PC-9 (cell line): ENCODE data around the gene GLCE. TPM values are rescaled to one million over a fixed set of nuclear protein-coding genes. Genes with fewer than 3 reads are reported as not detected.
"Not testable (repeated sequence)": the region's sequence is repeated elsewhere in the genome, so short reads cannot be mapped to it uniquely, and the experiment has no call there.

ENCODE experiments used
- BruUV-seq: library from RNA; stranded (reverse); fragments of 400-500 nt; replicated peaks from 2 replicates; lab custom pipeline; 2021; lab: Mats Ljungman, UMichigan
- CTCF ChIA-PET: fragments of 300-600 bp; sonication (Branson Sonifier 250); formaldehyde crosslinking; loops from one replicate; lab custom pipeline; 2022; ENCODE audit warnings: antibody characterized with exemption; lab: Charles Lee
- POLR2A ChIA-PET: fragments of 300-600 bp; sonication (Branson Sonifier 250); formaldehyde crosslinking; loops from one replicate; lab custom pipeline; 2022; ENCODE audit warnings: antibody characterized with exemption; ENCODE audit not compliant: unreplicated experiment; lab: Charles Lee
- DNase-seq, 2 experiments: peaks; one replicate each; pipeline versions ENCODE4 v3.0.0 to v3.0.0-alpha.2; 2015 to 2022; ENCODE audit warnings: mixed read lengths in 1 of 2
- H2AFZ ChIP-seq: fragments of 200-600 bp; sonication (generic); 2 replicates; pipeline ENCODE4 v1.8.1; 2017; ENCODE audit warnings: antibody characterized with exemption
- H3F3A ChIP-seq: fragments of 200-600 bp; sonication (generic); 2 replicates; pipeline ENCODE4 v1.8.1; 2017; ENCODE audit warnings: antibody characterized with exemption, mild to moderate bottlenecking, low read depth; ENCODE audit not compliant: insufficient read depth
- H3K27ac ChIP-seq: fragments of 200-600 bp; sonication (generic); 2 replicates; pipeline ENCODE4 v1.6.1; 2016; ENCODE audit warnings: mixed run types
- H3K27me3 ChIP-seq: fragments of 200-600 bp; sonication (generic); 2 replicates; pipeline ENCODE4 v1.6.1; 2016; ENCODE audit warnings: low read depth, mixed run types; ENCODE audit not compliant: insufficient read depth
- H3K36me3 ChIP-seq: fragments of 200-600 bp; sonication (generic); 2 replicates; pipeline ENCODE4 v1.6.1; 2016; ENCODE audit warnings: low read depth, mixed run types
- H3K4me1 ChIP-seq: fragments of 200-600 bp; sonication (generic); replicated peaks from 2 replicates; pipeline ENCODE4 v1.6.1; 2016; ENCODE audit warnings: mixed run types; ENCODE audit not compliant: insufficient read depth
- H3K4me2 ChIP-seq: fragments of 200-600 bp; sonication (generic); 2 replicates; pipeline ENCODE4 v1.6.1; 2017; ENCODE audit warnings: mixed run types
- H3K4me3 ChIP-seq: fragments of 200-600 bp; sonication (generic); 2 replicates; pipeline ENCODE4 v1.6.1; 2016; ENCODE audit warnings: mixed run types
- H3K79me2 ChIP-seq: fragments of 200-600 bp; sonication (generic); 2 replicates; pipeline ENCODE4 v1.6.1; 2017; ENCODE audit warnings: low read depth, mixed run types
- H3K9me2 ChIP-seq: fragments of 200-600 bp; sonication (generic); 2 replicates; pipeline ENCODE4 v1.8.1; 2017; ENCODE audit warnings: mild to moderate bottlenecking; ENCODE audit not compliant: insufficient read depth
- H3K9me3 ChIP-seq: fragments of 200-600 bp; sonication (generic); 2 replicates; pipeline ENCODE4 v1.8.1; 2016; ENCODE audit warnings: low read depth; ENCODE audit not compliant: insufficient read depth
- H4K20me1 ChIP-seq: fragments of 200-600 bp; sonication (generic); 2 replicates; pipeline ENCODE4 v1.8.1; 2017; ENCODE audit not compliant: insufficient read depth
- EZH2 ChIP-seq: fragments of 200-600 bp; sonication (generic); IDR thresholded peaks from 2 replicates; pipeline ENCODE4 v1.8.0; 2017; ENCODE audit warnings: antibody characterized with exemption, low read depth
- intact Hi-C: fragments of 100-400 bp; cut with micrococcal nuclease; formaldehyde crosslinking; loops from one replicate; pipeline ENCODE4 v1.10.0; 2022; ENCODE audit not compliant: unreplicated experiment
- total RNA-seq: library from RNA; stranded (reverse); gene quantifications from 2 replicates; pipeline ENCODE4 v1.2.3, GENCODE V29; 2021
- TF ChIP-seq, protein P1 (sequence below): fragments of 200-600 bp; sonication (generic); conservative IDR thresholded peaks from 2 replicates; pipeline ENCODE4 v1.6.1; 2017; ENCODE audit warnings: mixed run types, antibody characterized with exemption, mild to moderate bottlenecking, moderate library complexity

GLCE gene
- total RNA-seq, 1 experiment from 2014 or later, result 31.3 TPM

DNA sequence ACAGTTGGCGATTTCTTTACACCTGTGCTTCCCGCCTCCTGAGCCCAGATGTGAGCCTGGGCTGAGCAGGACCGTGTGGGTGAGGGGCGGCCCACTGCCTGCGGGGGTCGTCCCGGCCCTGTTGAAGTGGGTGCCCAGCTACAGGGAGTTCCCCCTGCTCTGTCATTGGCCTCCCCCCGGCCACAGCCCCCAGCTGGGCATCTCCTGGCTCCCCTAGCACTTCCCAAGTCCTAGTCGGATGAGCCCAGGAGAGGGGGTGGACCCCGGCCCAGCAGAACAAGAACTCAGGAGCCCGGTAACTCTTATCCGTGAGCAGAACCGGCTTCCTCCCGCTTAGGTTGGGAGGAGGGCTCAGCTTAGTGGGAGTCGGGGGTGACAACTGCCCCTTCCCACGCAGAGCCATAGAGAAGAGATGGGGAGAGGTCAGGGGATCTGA is 139.0 kb downstream of the GLCE start:
- Histone ChIP-seq H3K9me3 (no peaks in the 10 kb centered on the region), H3K27me3 (0 out of 2 replicates have a peak, but pooled peaks cover 5% of the 10 kb centered on the region), H4K20me1 (no peaks in the 10 kb centered on the region), H3K4me1 (peaks cover 14% of the 10 kb centered on the region), H3K79me2 (no peaks in the 10 kb centered on the region), H3K9me2 (no peaks in the 10 kb centered on the region), H3K27ac (no peak overlapping the region), H2AFZ (peak overlapping the region; percentile 82; the same call in 1 of the 2 replicates), H3K4me3 (peak overlapping the region; percentile 58; the same call in 1 of the 2 replicates), H3K4me2 (peak overlapping the region; percentile 72), H3K36me3 (no peaks in the 10 kb centered on the region), H3F3A (no peaks in the 10 kb centered on the region)
- intact Hi-C loops, result loop anchor here (2.0 kb wide), 1 partner anchor 91 kb away; no protein-coding TSS in a partner anchor
- no peak for DNase-seq
- POLR2A ChIA-PET, result no interaction called here
- no TSS peak for BruUV-seq
- TF ChIP-seq, protein P1, sequence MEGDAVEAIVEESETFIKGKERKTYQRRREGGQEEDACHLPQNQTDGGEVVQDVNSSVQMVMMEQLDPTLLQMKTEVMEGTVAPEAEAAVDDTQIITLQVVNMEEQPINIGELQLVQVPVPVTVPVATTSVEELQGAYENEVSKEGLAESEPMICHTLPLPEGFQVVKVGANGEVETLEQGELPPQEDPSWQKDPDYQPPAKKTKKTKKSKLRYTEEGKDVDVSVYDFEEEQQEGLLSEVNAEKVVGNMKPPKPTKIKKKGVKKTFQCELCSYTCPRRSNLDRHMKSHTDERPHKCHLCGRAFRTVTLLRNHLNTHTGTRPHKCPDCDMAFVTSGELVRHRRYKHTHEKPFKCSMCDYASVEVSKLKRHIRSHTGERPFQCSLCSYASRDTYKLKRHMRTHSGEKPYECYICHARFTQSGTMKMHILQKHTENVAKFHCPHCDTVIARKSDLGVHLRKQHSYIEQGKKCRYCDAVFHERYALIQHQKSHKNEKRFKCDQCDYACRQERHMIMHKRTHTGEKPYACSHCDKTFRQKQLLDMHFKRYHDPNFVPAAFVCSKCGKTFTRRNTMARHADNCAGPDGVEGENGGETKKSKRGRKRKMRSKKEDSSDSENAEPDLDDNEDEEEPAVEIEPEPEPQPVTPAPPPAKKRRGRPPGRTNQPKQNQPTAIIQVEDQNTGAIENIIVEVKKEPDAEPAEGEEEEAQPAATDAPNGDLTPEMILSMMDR, result no peak
- TF ChIP-seq EZH2, result no peak
- CTCF ChIA-PET, result no interaction called here

DNA sequence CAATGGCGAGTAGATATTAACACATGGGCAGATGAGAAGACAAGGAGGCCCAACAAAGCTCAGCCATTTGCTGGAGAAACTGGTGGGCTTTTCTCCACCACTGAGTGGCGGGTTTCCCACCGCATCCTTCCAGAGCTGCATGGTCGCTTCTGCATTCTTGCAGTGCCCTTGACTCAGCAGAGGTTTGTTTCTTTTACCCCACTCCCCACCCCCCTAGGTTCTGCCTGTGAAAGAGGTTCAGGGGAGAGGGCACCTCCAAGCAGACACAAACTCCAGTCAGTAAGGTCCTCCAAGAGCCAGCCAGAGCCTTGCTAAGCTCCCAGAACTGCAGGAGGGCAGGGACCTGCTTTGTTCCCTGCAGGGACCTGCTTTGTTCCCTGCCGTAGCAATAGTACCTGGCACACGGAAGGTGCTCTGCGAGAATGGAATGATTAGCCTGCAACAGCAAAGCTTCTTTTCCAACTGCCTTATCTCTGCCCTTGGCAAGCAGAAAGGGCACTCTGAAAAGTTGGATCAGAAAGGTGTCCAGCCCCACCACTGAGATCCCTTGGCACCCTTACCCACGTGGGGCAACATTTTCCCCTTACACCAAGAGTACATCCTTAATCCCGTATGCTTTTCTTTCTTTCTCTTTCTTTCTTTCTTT is 139.6 kb downstream of the GLCE start:
- no TSS peak for BruUV-seq
- no peaks in the 10 kb centered on the region for H3K36me3 ChIP-seq
- peak in 1 of 2 experiments; percentile 9 for DNase-seq
- no peak for TF ChIP-seq EZH2
- TF ChIP-seq, protein P1, result no peak
- H3K9me3 ChIP-seq, result no peaks in the 10 kb centered on the region
- H3K9me2 ChIP-seq, result no peaks in the 10 kb centered on the region
- 0 out of 2 replicates have a peak, but pooled peaks cover 5% of the 10 kb centered on the region for H3K27me3 ChIP-seq
- no peak overlapping the region for H2AFZ ChIP-seq
- POLR2A ChIA-PET, result no interaction called here
- intact Hi-C loops, result loop anchor here (2.0 kb wide), 1 partner anchor 91 kb away; no protein-coding TSS in a partner anchor
- no peak overlapping the region for H3K27ac ChIP-seq
- no peaks in the 10 kb centered on the region for H3K79me2 ChIP-seq
- no peak overlapping the region for H3K4me3 ChIP-seq
- peaks cover 15% of the 10 kb centered on the region for H3K4me1 ChIP-seq
- no peaks in the 10 kb centered on the region for H4K20me1 ChIP-seq
- no peak overlapping the region for H3K4me2 ChIP-seq
- H3F3A ChIP-seq, result no peaks in the 10 kb centered on the region
- CTCF ChIA-PET, result interaction anchor here (0.6 kb wide), 1 partner anchor 22 kb away, joined by 16 read pairs; no protein-coding TSS in a partner anchor

DNA sequence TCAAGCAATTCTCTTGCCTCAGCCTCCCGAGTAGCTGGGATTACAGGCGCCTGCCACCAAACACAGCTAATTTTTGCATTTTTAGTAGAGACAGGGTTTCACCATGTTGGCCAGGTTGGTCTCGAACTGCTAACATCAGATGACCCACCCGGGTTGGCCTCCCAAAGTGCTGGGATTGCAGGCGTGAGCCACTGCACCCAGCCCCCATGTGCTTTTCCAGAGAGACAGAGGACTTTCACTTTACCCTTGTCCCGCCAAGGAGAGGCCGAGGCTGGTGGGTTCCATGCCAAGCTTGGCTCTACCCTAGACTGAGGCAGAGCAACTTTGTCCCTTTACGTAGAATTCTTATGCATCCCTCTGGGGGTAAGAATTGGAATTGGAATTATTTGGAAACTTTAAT is 140.7 kb downstream of the GLCE start:
- BruUV-seq, H3K27me3 ChIP-seq, CTCF ChIA-PET, H2AFZ ChIP-seq, H3K27ac ChIP-seq, H3F3A ChIP-seq, H3K79me2 ChIP-seq, H4K20me1 ChIP-seq, H3K4me2 ChIP-seq, H3K36me3 ChIP-seq, H3K9me3 ChIP-seq, H3K9me2 ChIP-seq, intact Hi-C loops, DNase-seq, POLR2A ChIA-PET, H3K4me3 ChIP-seq: not testable (repeated sequence)
- peaks cover 15% of the 10 kb centered on the region for H3K4me1 ChIP-seq

DNA sequence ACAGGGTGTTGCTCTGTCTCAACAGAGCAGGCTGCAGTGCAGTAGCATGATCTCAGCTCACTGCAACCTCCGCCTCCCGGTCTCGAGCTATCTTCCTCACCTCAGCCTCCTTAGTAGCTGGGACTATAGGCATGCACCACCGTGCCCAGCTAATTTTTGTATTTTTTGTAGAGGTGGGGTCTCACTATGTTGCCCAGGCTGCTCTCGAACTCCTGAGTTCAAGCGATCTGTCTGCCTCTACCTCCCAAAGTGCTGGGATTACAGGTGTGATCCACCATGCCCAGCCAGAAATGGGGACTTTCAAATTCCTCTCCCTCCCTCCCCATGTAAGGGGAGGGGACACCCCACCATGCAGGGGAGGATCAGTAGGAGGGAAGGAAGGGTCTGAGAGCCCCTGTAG is 141.7 kb downstream of the GLCE start:
- H3K27me3 ChIP-seq, H3K79me2 ChIP-seq, H3K4me2 ChIP-seq, H3K9me3 ChIP-seq, CTCF ChIA-PET, BruUV-seq, H3F3A ChIP-seq, H3K36me3 ChIP-seq, intact Hi-C loops, H4K20me1 ChIP-seq, H2AFZ ChIP-seq, POLR2A ChIA-PET, H3K27ac ChIP-seq, H3K4me3 ChIP-seq, H3K9me2 ChIP-seq, DNase-seq: not testable (repeated sequence)
- H3K4me1 ChIP-seq, result peaks cover 15% of the 10 kb centered on the region
